ENCODE measurements around the gene ULBP1. TPM values are rescaled to one million over a fixed set of nuclear protein-coding genes. Genes with fewer than 3 reads are reported as not detected.
A peak's percentile ranks its signal among the peaks of the same experiment; 100 is the strongest.
"Not testable (repeated sequence)": the region's sequence is repeated elsewhere in the genome, so short reads cannot be mapped to it uniquely, and the experiment has no call there.

Gene ULBP1
- total RNA-seq, 1 experiment from 2014 or later = 1.6 TPM

GRCh38 chr6:150016324-150017185 is 52.8 kb downstream of the ULBP1 start:
- Histone ChIP-seq H3K4me2 (ENCODE audit: insufficient read depth, insufficient read length, low read length) (no peak overlapping the region), H3K4ac (ENCODE audit: low read depth, low read length) (no peak overlapping the region), H3K23ac (ENCODE audit: insufficient read length, low read depth, low read length) (no peak overlapping the region), H3K79me2 (ENCODE audit: insufficient read depth, low read length) (no peaks in the 10 kb centered on the region), H2AFZ (ENCODE audit: low read length) (no peak overlapping the region), H2BK5ac (ENCODE audit: insufficient read length, low read length) (no peak overlapping the region), H3K18ac (ENCODE audit: insufficient read length, low read depth, low read length) (no peak overlapping the region), H3K4me1 (ENCODE audit: insufficient read depth, low read length) (no peaks in the 10 kb centered on the region), H3T11ph (ENCODE audit: low read length) (no peak overlapping the region), H3K9me3 (ENCODE audit: control insufficient read depth, low read depth, low read length) (no peaks in the 10 kb centered on the region), H3K27me3 (ENCODE audit: insufficient read depth, low read length) (peaks cover 42% of the 10 kb centered on the region), H3K9ac (ENCODE audit: extremely low read depth, insufficient read length, low read length) (no peak overlapping the region), H2BK15ac (ENCODE audit: low read depth, low read length) (no peak overlapping the region), H3K23me2 (ENCODE audit: insufficient read length, low read depth, low read length, poor library complexity, severe bottlenecking) (no peaks in the 10 kb centered on the region), H3K27ac (ENCODE audit: insufficient read length, low read depth, low read length) (no peak overlapping the region), H4K8ac (replicated peaks; ENCODE audit: insufficient read length, low read depth, low read length) (no peak overlapping the region), H4K5ac (ENCODE audit: insufficient read length, low read depth, low read length) (no peak overlapping the region), H2AK5ac (ENCODE audit: insufficient read length, low read length) (no peak overlapping the region), H2BK120ac (ENCODE audit: low read depth, low read length, poor library complexity, severe bottlenecking) (no peak overlapping the region), H2BK12ac (ENCODE audit: insufficient read length, low read depth, low read length) (no peak overlapping the region), H4K20me1 (ENCODE audit: control insufficient read depth, insufficient read depth, insufficient read length) (no peaks in the 10 kb centered on the region), H2BK20ac (ENCODE audit: low read depth, low read length, poor library complexity, severe bottlenecking) (no peak overlapping the region), H3K14ac (ENCODE audit: insufficient read depth, low read length) (no peak overlapping the region), H4K91ac (ENCODE audit: insufficient read length, low read depth, low read length) (no peak overlapping the region), H3K56ac (ENCODE audit: insufficient read length, low read depth, low read length) (no peak overlapping the region), H3K79me1 (ENCODE audit: insufficient read depth, low read depth, low read length, poor library complexity, severe bottlenecking) (no peaks in the 10 kb centered on the region)
- Mint-ChIP-seq H3K27ac (no peak overlapping the region), H3K9me3 (no peaks in the 10 kb centered on the region; a peak in 1 of 5 replicates), H3K4me3 (no peak overlapping the region), H3K4me1 (peaks cover 2 to 11% of the 10 kb centered on the region in 2 experiments; a peak in 3 of 4 replicates), H3K36me3 (ENCODE audit: insufficient read depth in 1 of 3, low read depth in 3 of 3) (no peaks in the 10 kb centered on the region; a peak in 1 of 7 replicates), H3K27me3 (ENCODE audit: low read depth) (peaks cover 88% of the 10 kb centered on the region)
- DNase-seq = no peak
- WGBS (ENCODE audit: extremely low coverage, insufficient read length, low lambda C conversion rate) = no CpG with 5 or more reads among the region's 6 CpGs
- peak; percentile 77 for TF ChIP-seq CTCF (conservative IDR thresholded peaks at IDR 0.05)

- not testable (repeated sequence) for H3K56ac ChIP-seq (ENCODE audit: insufficient read length, low read depth, low read length); H3K9me3 ChIP-seq (ENCODE audit: control insufficient read depth, low read depth, low read length); H4K8ac ChIP-seq (replicated peaks; ENCODE audit: insufficient read length, low read depth, low read length); DNase-seq; H3K79me1 ChIP-seq (ENCODE audit: insufficient read depth, low read depth, low read length, poor library complexity, severe bottlenecking); H3K9ac ChIP-seq (ENCODE audit: extremely low read depth, insufficient read length, low read length); H3K9me3 Mint-ChIP-seq; H2BK15ac ChIP-seq (ENCODE audit: low read depth, low read length); H4K91ac ChIP-seq (ENCODE audit: insufficient read length, low read depth, low read length); H2AK5ac ChIP-seq (ENCODE audit: insufficient read length, low read length); H2AFZ ChIP-seq (ENCODE audit: low read length); H4K5ac ChIP-seq (ENCODE audit: insufficient read length, low read depth, low read length); H3K18ac ChIP-seq (ENCODE audit: insufficient read length, low read depth, low read length); H2BK120ac ChIP-seq (ENCODE audit: low read depth, low read length, poor library complexity, severe bottlenecking); H4K20me1 ChIP-seq (ENCODE audit: control insufficient read depth, insufficient read depth, insufficient read length); H3K4me2 ChIP-seq (ENCODE audit: insufficient read depth, insufficient read length, low read length); H3K4me3 Mint-ChIP-seq; H2BK5ac ChIP-seq (ENCODE audit: insufficient read length, low read length); H2BK12ac ChIP-seq (ENCODE audit: insufficient read length, low read depth, low read length); H3K23ac ChIP-seq (ENCODE audit: insufficient read length, low read depth, low read length); H3T11ph ChIP-seq (ENCODE audit: low read length); H3K79me2 ChIP-seq (ENCODE audit: insufficient read depth, low read length); H2BK20ac ChIP-seq (ENCODE audit: low read depth, low read length, poor library complexity, severe bottlenecking); H3K14ac ChIP-seq (ENCODE audit: insufficient read depth, low read length); H3K23me2 ChIP-seq (ENCODE audit: insufficient read length, low read depth, low read length, poor library complexity, severe bottlenecking); H3K27ac Mint-ChIP-seq; H3K4me1 ChIP-seq (ENCODE audit: insufficient read depth, low read length); H3K4ac ChIP-seq (ENCODE audit: low read depth, low read length); H3K36me3 Mint-ChIP-seq (ENCODE audit: insufficient read depth in 1 of 3, low read depth in 3 of 3); H3K27ac ChIP-seq (ENCODE audit: insufficient read length, low read depth, low read length)
- H3K4me1 Mint-ChIP-seq = peaks cover 2 to 11% of the 10 kb centered on the region in 2 experiments; a peak in 3 of 4 replicates
- H3K27me3 Mint-ChIP-seq (ENCODE audit: low read depth) = peaks cover 82% of the 10 kb centered on the region
- peaks cover 39% of the 10 kb centered on the region for H3K27me3 ChIP-seq (ENCODE audit: insufficient read depth, low read length)
- no CpG with 5 or more reads among the region's 5 CpGs for WGBS (ENCODE audit: extremely low coverage, insufficient read length, low lambda C conversion rate)
Measured at GRCh38 chr6:150017186-150017521, 53.4 kb downstream of the ULBP1 start.

Data from H9 (cell line).